ENCODE measurements around the gene DHX16.
A peak's percentile ranks its signal among the peaks of the same experiment; 100 is the strongest.

Gene DHX16

DNA sequence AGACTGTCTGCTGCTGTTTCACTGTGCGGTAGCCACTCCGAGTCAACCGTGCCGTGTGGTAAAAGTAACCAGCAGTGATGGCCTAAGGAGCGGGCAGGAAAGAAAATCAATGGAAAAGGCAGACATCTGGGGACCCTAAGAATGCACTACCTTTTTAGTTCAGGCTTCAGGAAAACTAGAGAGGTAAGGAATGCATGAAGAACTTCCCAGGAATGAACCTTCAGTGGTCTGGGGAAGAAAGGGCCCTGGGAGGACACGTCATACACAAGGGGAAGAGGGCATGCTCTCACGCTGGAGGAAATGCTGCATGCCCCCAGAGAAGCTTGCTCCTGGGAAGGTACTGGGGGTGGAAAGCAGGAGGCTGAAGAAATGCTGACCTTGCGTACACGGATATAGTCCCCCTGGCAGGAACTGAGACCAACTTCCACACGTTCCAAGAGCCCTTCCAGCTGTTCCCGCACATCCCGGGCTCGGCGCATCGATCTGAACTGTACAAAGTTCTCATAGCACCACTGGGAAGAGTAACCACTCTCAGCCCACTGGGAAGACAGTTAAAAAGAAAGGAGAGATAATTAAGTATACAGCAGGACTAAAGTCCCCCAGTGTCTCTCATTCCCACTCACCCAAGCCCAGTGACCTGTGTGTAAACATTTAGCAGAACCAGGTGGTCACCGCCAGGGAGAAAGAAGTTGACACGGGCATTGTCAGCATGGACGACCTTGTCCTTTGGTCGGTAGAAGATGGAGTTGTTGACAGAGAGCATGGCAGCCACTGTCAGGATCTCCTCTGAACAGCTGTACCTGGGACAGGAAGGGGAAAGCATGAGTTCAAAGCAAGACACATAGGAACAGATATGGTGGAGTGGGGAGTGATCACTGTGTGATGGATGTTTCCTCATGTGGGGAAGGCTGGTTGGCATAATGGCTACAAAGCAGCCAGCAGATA is 17.7 kb downstream of the DHX16 start:
- no peak overlapping the region for H4K12ac ChIP-seq (ENCODE audit: low read depth, low read length)

GRCh38 chr6:30651143-30651542 is 21.7 kb downstream of the DHX16 start:
- H3K27ac ChIP-seq (ENCODE audit: low read depth, low read length), result no peak overlapping the region
- H3K4me1 ChIP-seq (ENCODE audit: control insufficient read depth in 1 of 2, insufficient read depth in 2 of 2, low read length in 2 of 2), result peaks cover 0 to 4% of the 10 kb centered on the region in 2 experiments
- no peak overlapping the region for H2BK12ac ChIP-seq (ENCODE audit: low read length)
- no peak overlapping the region for H3K14ac ChIP-seq (ENCODE audit: low read length)
- no peak overlapping the region for H2AK5ac ChIP-seq (ENCODE audit: low read length)
- no peak overlapping the region for H3K4me3 ChIP-seq (ENCODE audit: low read depth, low read length)
- H3K79me1 ChIP-seq (ENCODE audit: low read length), result peaks cover 6% of the 10 kb centered on the region
- DNase-seq, result no peak
- peaks cover 1% of the 10 kb centered on the region for H3K9me3 ChIP-seq (ENCODE audit: insufficient read depth, low read depth, low read length)
- H3K79me2 ChIP-seq (ENCODE audit: control insufficient read depth, insufficient read depth, low read length, poor library complexity), result peaks cover 3% of the 10 kb centered on the region
- H4K8ac ChIP-seq (ENCODE audit: low read depth, low read length), result no peak overlapping the region
- no peak overlapping the region for H3K4me2 ChIP-seq (ENCODE audit: low read length)
- peaks cover 40 to 46% of the 10 kb centered on the region in 2 experiments for H3K36me3 ChIP-seq (ENCODE audit: control insufficient read depth in 1 of 2, insufficient read depth in 2 of 2, low read length in 2 of 2)
- no peak overlapping the region for H2AFZ ChIP-seq (ENCODE audit: insufficient read depth, low read length, poor library complexity)
- no peak overlapping the region for H3K9ac ChIP-seq (ENCODE audit: low read length)
- WGBS (ENCODE audit: extremely low coverage, insufficient coverage, insufficient read length), result no CpG with 5 or more reads among the region's 12 CpGs
- no peak overlapping the region for H2BK5ac ChIP-seq (ENCODE audit: low read depth, low read length, poor library complexity)
- no peak overlapping the region for H4K12ac ChIP-seq (ENCODE audit: low read depth, low read length)
- no peak overlapping the region for H3K18ac ChIP-seq (ENCODE audit: low read length)
- no peak overlapping the region for H3K4ac ChIP-seq (ENCODE audit: low read depth, low read length)
- no peaks in the 10 kb centered on the region for H3K27me3 ChIP-seq (ENCODE audit: insufficient read depth, low read length)
- H4K91ac ChIP-seq (ENCODE audit: low read depth, low read length), result no peak overlapping the region
- H3K23ac ChIP-seq (ENCODE audit: low read length), result no peak overlapping the region
- no peak overlapping the region for H2BK120ac ChIP-seq (ENCODE audit: insufficient read depth, low read length, poor library complexity)

More for the DNA sequence above, 17.7 kb downstream of the DHX16 start:
- H2AK5ac ChIP-seq (ENCODE audit: low read length), result no peak overlapping the region
- peaks cover 1% of the 10 kb centered on the region for H3K9me3 ChIP-seq (ENCODE audit: insufficient read depth, low read depth, low read length)
- H3K79me2 ChIP-seq (ENCODE audit: control insufficient read depth, insufficient read depth, low read length, poor library complexity), result no peaks in the 10 kb centered on the region
- H2BK120ac ChIP-seq (ENCODE audit: insufficient read depth, low read length, poor library complexity), result no peak overlapping the region
- H3K9ac ChIP-seq (ENCODE audit: low read length), result no peak overlapping the region
- no peak overlapping the region for H3K4ac ChIP-seq (ENCODE audit: low read depth, low read length)
- H4K91ac ChIP-seq (ENCODE audit: low read depth, low read length), result no peak overlapping the region
- no peaks in the 10 kb centered on the region for H3K79me1 ChIP-seq (ENCODE audit: low read length)
- no peak overlapping the region for H3K23ac ChIP-seq (ENCODE audit: low read length)
- no peaks in the 10 kb centered on the region for H3K27me3 ChIP-seq (ENCODE audit: insufficient read depth, low read length)
- H3K36me3 ChIP-seq (ENCODE audit: control insufficient read depth in 1 of 2, insufficient read depth in 2 of 2, low read length in 2 of 2), result peaks cover 61 to 74% of the 10 kb centered on the region in 2 experiments
- no peak for DNase-seq
- no peak overlapping the region for H3K4me2 ChIP-seq (ENCODE audit: low read length)
- H3K27ac ChIP-seq (ENCODE audit: low read depth, low read length), result no peak overlapping the region
- H3K14ac ChIP-seq (ENCODE audit: low read length), result no peak overlapping the region
- no peak overlapping the region for H4K8ac ChIP-seq (ENCODE audit: low read depth, low read length)
- no CpG with 5 or more reads among the region's 19 CpGs for WGBS (ENCODE audit: extremely low coverage, insufficient coverage, insufficient read length)
- no peak overlapping the region for H3K18ac ChIP-seq (ENCODE audit: low read length)
- H2BK5ac ChIP-seq (ENCODE audit: low read depth, low read length, poor library complexity), result no peak overlapping the region
- no peak overlapping the region for H3K4me3 ChIP-seq (ENCODE audit: low read depth, low read length)
- H2BK12ac ChIP-seq (ENCODE audit: low read length), result no peak overlapping the region
- no peaks in the 10 kb centered on the region for H3K4me1 ChIP-seq (ENCODE audit: control insufficient read depth in 1 of 2, insufficient read depth in 2 of 2, low read length in 2 of 2)
- no peak overlapping the region for H2AFZ ChIP-seq (ENCODE audit: insufficient read depth, low read length, poor library complexity)

DNA sequence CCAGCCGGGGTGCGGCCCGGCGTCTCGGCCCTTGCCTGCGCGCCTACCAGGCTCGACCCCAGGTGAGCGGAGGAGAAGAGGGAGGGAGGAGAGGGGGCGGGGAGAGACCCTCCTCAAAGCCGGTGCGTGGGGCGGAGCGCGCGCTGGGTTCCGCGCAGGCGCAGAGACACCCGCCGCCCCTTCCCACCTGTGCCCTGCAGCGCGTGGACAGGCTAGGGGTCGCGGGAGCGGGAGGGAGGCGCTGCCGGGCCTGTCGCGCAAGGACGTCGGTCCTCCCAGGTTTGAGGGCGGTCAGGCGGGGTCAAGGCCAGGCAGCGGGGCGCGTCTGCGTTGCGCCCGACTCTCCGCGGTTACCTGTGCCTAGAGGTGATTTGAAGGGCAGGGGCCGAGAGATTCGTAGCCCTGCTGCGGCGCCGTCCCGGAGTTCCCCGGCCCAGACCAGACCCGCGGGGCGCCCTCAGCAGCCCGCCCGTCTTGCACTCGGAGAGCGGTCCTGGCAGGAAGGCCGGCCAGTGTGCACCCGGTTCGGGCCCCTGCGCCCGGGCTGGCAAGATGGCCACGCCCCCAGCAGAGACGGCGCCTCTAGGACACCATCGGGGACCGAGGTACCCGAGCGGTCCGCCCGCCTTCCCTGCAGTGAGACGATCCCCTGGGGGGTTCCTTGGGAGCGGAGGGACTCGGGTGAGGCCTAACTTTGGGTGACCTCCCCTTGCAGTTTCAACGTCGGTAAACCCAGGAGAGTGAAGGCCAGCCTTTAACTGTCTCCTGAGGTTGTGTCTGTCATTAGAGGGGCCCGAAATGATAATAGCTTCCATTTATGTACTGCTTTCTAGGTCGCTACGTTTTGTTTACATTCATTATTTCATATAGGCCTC is 25.3 kb downstream of the DHX16 start:
- no peak overlapping the region for H2BK12ac ChIP-seq (ENCODE audit: low read length)
- H2AK5ac ChIP-seq (ENCODE audit: low read length), result no peak overlapping the region
- H2AFZ ChIP-seq (ENCODE audit: insufficient read depth, low read length, poor library complexity), result peak overlapping the region; percentile 94
- peak overlapping the region; percentile 60 for H4K12ac ChIP-seq (ENCODE audit: low read depth, low read length)
- H2BK120ac ChIP-seq (ENCODE audit: insufficient read depth, low read length, poor library complexity), result peak overlapping the region; percentile 87
- peaks cover 1% of the 10 kb centered on the region for H3K9me3 ChIP-seq (ENCODE audit: insufficient read depth, low read depth, low read length)
- H3K4me1 ChIP-seq (ENCODE audit: control insufficient read depth in 1 of 2, insufficient read depth in 2 of 2, low read length in 2 of 2), result peaks cover 0 to 7% of the 10 kb centered on the region in 2 experiments
- peaks cover 24 to 39% of the 10 kb centered on the region in 2 experiments for H3K36me3 ChIP-seq (ENCODE audit: control insufficient read depth in 1 of 2, insufficient read depth in 2 of 2, low read length in 2 of 2)
- peak overlapping the region; percentile 82 for H4K91ac ChIP-seq (ENCODE audit: low read depth, low read length)
- peak overlapping the region; percentile 53 for H3K18ac ChIP-seq (ENCODE audit: low read length)
- DNase-seq, result peak; percentile 62 to 70
- H3K4me3 ChIP-seq (ENCODE audit: low read depth, low read length), result peak overlapping the region; percentile 99
- peaks cover 3% of the 10 kb centered on the region for H3K79me2 ChIP-seq (ENCODE audit: control insufficient read depth, insufficient read depth, low read length, poor library complexity)
- H3K9ac ChIP-seq (ENCODE audit: low read length), result peak overlapping the region; percentile 92
- H2BK5ac ChIP-seq (ENCODE audit: low read depth, low read length, poor library complexity), result peak overlapping the region; percentile 81
- peak overlapping the region; percentile 88 for H4K8ac ChIP-seq (ENCODE audit: low read depth, low read length)
- peaks cover 6% of the 10 kb centered on the region for H3K79me1 ChIP-seq (ENCODE audit: low read length)
- H3K14ac ChIP-seq (ENCODE audit: low read length), result peak overlapping the region; percentile 80
- H3K27me3 ChIP-seq (ENCODE audit: insufficient read depth, low read length), result no peaks in the 10 kb centered on the region
- no peak overlapping the region for H3K4ac ChIP-seq (ENCODE audit: low read depth, low read length)
- no CpG with 5 or more reads among the region's 78 CpGs for WGBS (ENCODE audit: extremely low coverage, insufficient coverage, insufficient read length)
- H3K23ac ChIP-seq (ENCODE audit: low read length), result no peak overlapping the region
- peak overlapping the region; percentile 97 for H3K4me2 ChIP-seq (ENCODE audit: low read length)
- H3K27ac ChIP-seq (ENCODE audit: low read depth, low read length), result peak overlapping the region; percentile 86

All from trophoblast cell (in vitro differentiated cells and primary cell).